ENCODE results near the gene ZMPSTE24.

The ZMPSTE24 gene

DNA sequence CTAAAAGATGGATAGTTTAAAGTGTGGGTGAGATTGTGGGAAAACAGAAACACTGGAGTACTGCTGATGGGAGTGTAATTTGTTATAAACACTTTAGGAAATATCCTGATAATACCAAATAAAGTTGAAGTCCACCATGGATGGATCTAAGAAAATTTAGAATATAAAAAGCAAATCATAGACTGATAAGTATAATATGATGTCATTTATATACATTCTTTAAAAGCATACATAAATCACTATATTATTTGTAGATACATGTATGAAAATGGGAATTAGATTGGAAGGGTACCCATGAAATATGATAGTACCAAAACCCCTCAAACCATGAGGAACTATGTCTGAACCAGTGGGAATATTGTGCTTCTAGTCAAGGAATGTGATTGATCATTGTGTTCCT is 7.9 kb downstream of the ZMPSTE24 start:
- no peak overlapping the region for H3K4me3 ChIP-seq (ENCODE audit: low read depth, low read length)
- H2BK120ac ChIP-seq (ENCODE audit: insufficient read depth, low read length, poor library complexity) = no peak overlapping the region
- no peak overlapping the region for H3K4me2 ChIP-seq (ENCODE audit: low read length)
- no peak overlapping the region for H3K4ac ChIP-seq (ENCODE audit: low read depth, low read length)
- H2AK5ac ChIP-seq (ENCODE audit: low read length) = no peak overlapping the region
- no peak overlapping the region for H2BK5ac ChIP-seq (ENCODE audit: low read depth, low read length, poor library complexity)
- H4K91ac ChIP-seq (ENCODE audit: low read depth, low read length) = no peak overlapping the region
- H3K9ac ChIP-seq (ENCODE audit: low read length) = no peak overlapping the region
- H3K18ac ChIP-seq (ENCODE audit: low read length) = no peak overlapping the region
- H3K27me3 ChIP-seq (ENCODE audit: insufficient read depth, low read length) = no peaks in the 10 kb centered on the region
- DNase-seq = no peak
- H4K12ac ChIP-seq (ENCODE audit: low read depth, low read length) = no peak overlapping the region
- H3K23ac ChIP-seq (ENCODE audit: low read length) = no peak overlapping the region
- no peak overlapping the region for H4K8ac ChIP-seq (ENCODE audit: low read depth, low read length)
- H3K4me1 ChIP-seq (ENCODE audit: control insufficient read depth in 1 of 2, insufficient read depth in 2 of 2, low read length in 2 of 2) = no peaks in the 10 kb centered on the region
- no peak overlapping the region for H3K27ac ChIP-seq (ENCODE audit: low read depth, low read length)
- peaks cover 24 to 27% of the 10 kb centered on the region in 2 experiments for H3K36me3 ChIP-seq (ENCODE audit: control insufficient read depth in 1 of 2, insufficient read depth in 2 of 2, low read length in 2 of 2)
- H3K79me1 ChIP-seq (ENCODE audit: low read length) = no peaks in the 10 kb centered on the region
- no peak overlapping the region for H2AFZ ChIP-seq (ENCODE audit: insufficient read depth, low read length, poor library complexity)
- H3K79me2 ChIP-seq (ENCODE audit: control insufficient read depth, insufficient read depth, low read length, poor library complexity) = no peaks in the 10 kb centered on the region
- no peak overlapping the region for H3K14ac ChIP-seq (ENCODE audit: low read length)
- H3K9me3 ChIP-seq (ENCODE audit: insufficient read depth, low read depth, low read length) = no peaks in the 10 kb centered on the region
- no peak overlapping the region for H2BK12ac ChIP-seq (ENCODE audit: low read length)

- WGBS (ENCODE audit: extremely low coverage, insufficient coverage, insufficient read length) = no CpG with 5 or more reads among the region's 6 CpGs
- H3K4me2 ChIP-seq (ENCODE audit: low read length) = no peak overlapping the region
- H2BK120ac ChIP-seq (ENCODE audit: insufficient read depth, low read length, poor library complexity) = no peak overlapping the region
These were observed 8.9 kb downstream of the ZMPSTE24 start for GRCh38 chr1:40266786-40267535.

DNA sequence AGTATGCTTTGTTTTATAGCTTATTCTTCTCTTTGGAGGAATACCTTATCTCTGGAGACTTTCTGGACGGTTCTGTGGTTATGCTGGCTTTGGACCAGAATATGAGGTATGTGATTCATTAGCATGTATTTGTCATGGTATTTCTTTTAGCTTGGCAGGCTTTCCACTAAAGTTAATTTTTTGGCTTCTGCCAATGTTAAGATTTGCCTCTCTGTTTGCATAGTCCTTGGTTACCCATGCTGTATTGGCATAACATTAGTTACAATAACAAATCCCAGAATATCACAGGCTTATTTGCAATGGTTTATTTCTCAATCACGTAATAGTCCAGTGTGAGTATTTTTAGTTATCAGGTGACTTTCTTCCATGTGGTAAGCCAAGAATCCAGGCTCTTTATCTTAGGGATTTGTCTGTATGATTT is 9.7 kb downstream of the ZMPSTE24 start:
- no peak overlapping the region for H2BK12ac ChIP-seq (ENCODE audit: low read length)
- no peak overlapping the region for H4K12ac ChIP-seq (ENCODE audit: low read depth, low read length)
- no peak overlapping the region for H3K4me3 ChIP-seq (ENCODE audit: low read depth, low read length)
- H3K23ac ChIP-seq (ENCODE audit: low read length) = no peak overlapping the region
- peaks cover 19 to 23% of the 10 kb centered on the region in 2 experiments for H3K36me3 ChIP-seq (ENCODE audit: control insufficient read depth in 1 of 2, insufficient read depth in 2 of 2, low read length in 2 of 2)
- H3K9me3 ChIP-seq (ENCODE audit: insufficient read depth, low read depth, low read length) = no peaks in the 10 kb centered on the region
- WGBS (ENCODE audit: extremely low coverage, insufficient coverage, insufficient read length) = no CpG with 5 or more reads among the region's 2 CpGs
- no peaks in the 10 kb centered on the region for H3K79me2 ChIP-seq (ENCODE audit: control insufficient read depth, insufficient read depth, low read length, poor library complexity)
- H4K8ac ChIP-seq (ENCODE audit: low read depth, low read length) = no peak overlapping the region
- no peak overlapping the region for H3K9ac ChIP-seq (ENCODE audit: low read length)
- no peaks in the 10 kb centered on the region for H3K27me3 ChIP-seq (ENCODE audit: insufficient read depth, low read length)
- H3K4me2 ChIP-seq (ENCODE audit: low read length) = no peak overlapping the region
- no peak overlapping the region for H3K27ac ChIP-seq (ENCODE audit: low read depth, low read length)
- no peak overlapping the region for H2BK5ac ChIP-seq (ENCODE audit: low read depth, low read length, poor library complexity)
- no peak overlapping the region for H3K4ac ChIP-seq (ENCODE audit: low read depth, low read length)
- H2BK120ac ChIP-seq (ENCODE audit: insufficient read depth, low read length, poor library complexity) = no peak overlapping the region
- H3K14ac ChIP-seq (ENCODE audit: low read length) = no peak overlapping the region
- H4K91ac ChIP-seq (ENCODE audit: low read depth, low read length) = no peak overlapping the region
- H3K18ac ChIP-seq (ENCODE audit: low read length) = no peak overlapping the region
- no peaks in the 10 kb centered on the region for H3K79me1 ChIP-seq (ENCODE audit: low read length)
- no peak overlapping the region for H2AK5ac ChIP-seq (ENCODE audit: low read length)
- H2AFZ ChIP-seq (ENCODE audit: insufficient read depth, low read length, poor library complexity) = no peak overlapping the region
- H3K4me1 ChIP-seq (ENCODE audit: control insufficient read depth in 1 of 2, insufficient read depth in 2 of 2, low read length in 2 of 2) = no peaks in the 10 kb centered on the region
- DNase-seq = no peak

More at GRCh38 chr1:40266786-40267535, 8.9 kb downstream of the ZMPSTE24 start:
- no peak overlapping the region for H3K23ac ChIP-seq (ENCODE audit: low read length)
- H3K27ac ChIP-seq (ENCODE audit: low read depth, low read length) = no peak overlapping the region
- H3K79me2 ChIP-seq (ENCODE audit: control insufficient read depth, insufficient read depth, low read length, poor library complexity) = no peaks in the 10 kb centered on the region
- no peak overlapping the region for H2AK5ac ChIP-seq (ENCODE audit: low read length)
- H3K4me3 ChIP-seq (ENCODE audit: low read depth, low read length) = no peak overlapping the region
- no peaks in the 10 kb centered on the region for H3K79me1 ChIP-seq (ENCODE audit: low read length)
- H4K8ac ChIP-seq (ENCODE audit: low read depth, low read length) = no peak overlapping the region
- H2BK5ac ChIP-seq (ENCODE audit: low read depth, low read length, poor library complexity) = no peak overlapping the region
- H4K91ac ChIP-seq (ENCODE audit: low read depth, low read length) = no peak overlapping the region
- no peaks in the 10 kb centered on the region for H3K9me3 ChIP-seq (ENCODE audit: insufficient read depth, low read depth, low read length)
- no peak overlapping the region for H3K18ac ChIP-seq (ENCODE audit: low read length)
- H3K9ac ChIP-seq (ENCODE audit: low read length) = no peak overlapping the region
- no peak overlapping the region for H2BK12ac ChIP-seq (ENCODE audit: low read length)
- no peak overlapping the region for H3K14ac ChIP-seq (ENCODE audit: low read length)
- no peak overlapping the region for H4K12ac ChIP-seq (ENCODE audit: low read depth, low read length)
- no peaks in the 10 kb centered on the region for H3K27me3 ChIP-seq (ENCODE audit: insufficient read depth, low read length)
- H3K36me3 ChIP-seq (ENCODE audit: control insufficient read depth in 1 of 2, insufficient read depth in 2 of 2, low read length in 2 of 2) = peaks cover 19 to 23% of the 10 kb centered on the region in 2 experiments
- H3K4me1 ChIP-seq (ENCODE audit: control insufficient read depth in 1 of 2, insufficient read depth in 2 of 2, low read length in 2 of 2) = no peaks in the 10 kb centered on the region
- DNase-seq = no peak
- no peak overlapping the region for H3K4ac ChIP-seq (ENCODE audit: low read depth, low read length)
- H2AFZ ChIP-seq (ENCODE audit: insufficient read depth, low read length, poor library complexity) = no peak overlapping the region

DNA sequence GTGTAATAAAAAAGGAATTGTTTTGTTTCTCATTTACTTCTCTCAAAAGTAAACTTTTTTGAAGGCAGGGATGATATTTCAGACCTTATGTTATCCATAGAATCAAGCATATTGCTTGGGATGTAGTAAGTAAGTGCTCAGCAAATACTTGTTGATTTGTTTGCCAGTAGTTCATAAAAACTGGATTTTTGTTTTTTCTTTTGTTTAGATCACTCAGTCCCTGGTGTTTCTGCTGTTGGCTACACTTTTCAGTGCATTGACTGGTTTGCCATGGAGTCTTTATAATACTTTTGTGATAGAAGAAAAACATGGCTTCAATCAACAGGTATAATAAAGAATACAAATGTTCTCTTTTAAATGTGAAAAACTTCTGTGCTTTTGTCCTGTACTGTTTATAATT is 10.2 kb downstream of the ZMPSTE24 start:
- Histone ChIP-seq H2BK120ac (ENCODE audit: insufficient read depth, low read length, poor library complexity) (no peak overlapping the region), H3K36me3 (ENCODE audit: control insufficient read depth in 1 of 2, insufficient read depth in 2 of 2, low read length in 2 of 2) (peaks cover 20 to 23% of the 10 kb centered on the region in 2 experiments), H3K79me2 (ENCODE audit: control insufficient read depth, insufficient read depth, low read length, poor library complexity) (no peaks in the 10 kb centered on the region), H3K14ac (ENCODE audit: low read length) (no peak overlapping the region), H3K4me1 (ENCODE audit: control insufficient read depth in 1 of 2, insufficient read depth in 2 of 2, low read length in 2 of 2) (no peaks in the 10 kb centered on the region), H4K12ac (ENCODE audit: low read depth, low read length) (no peak overlapping the region), H2AFZ (ENCODE audit: insufficient read depth, low read length, poor library complexity) (no peak overlapping the region), H3K4me3 (ENCODE audit: low read depth, low read length) (no peak overlapping the region), H3K27ac (ENCODE audit: low read depth, low read length) (no peak overlapping the region), H3K23ac (ENCODE audit: low read length) (no peak overlapping the region), H3K4me2 (ENCODE audit: low read length) (no peak overlapping the region), H3K18ac (ENCODE audit: low read length) (no peak overlapping the region), H3K9ac (ENCODE audit: low read length) (no peak overlapping the region), H2BK12ac (ENCODE audit: low read length) (no peak overlapping the region), H4K91ac (ENCODE audit: low read depth, low read length) (no peak overlapping the region), H3K4ac (ENCODE audit: low read depth, low read length) (no peak overlapping the region), H3K79me1 (ENCODE audit: low read length) (no peaks in the 10 kb centered on the region), H3K27me3 (ENCODE audit: insufficient read depth, low read length) (no peaks in the 10 kb centered on the region), H4K8ac (ENCODE audit: low read depth, low read length) (no peak overlapping the region), H2AK5ac (ENCODE audit: low read length) (no peak overlapping the region), H3K9me3 (ENCODE audit: insufficient read depth, low read depth, low read length) (no peaks in the 10 kb centered on the region), H2BK5ac (ENCODE audit: low read depth, low read length, poor library complexity) (no peak overlapping the region)
- no peak for DNase-seq
